ENCODE results near the gene RNF38.
A peak's percentile ranks its signal among the peaks of the same experiment; 100 is the strongest.
"Not testable (repeated sequence)": the region's sequence is repeated elsewhere in the genome, so short reads cannot be mapped to it uniquely, and the experiment has no call there.

The RNF38 gene

GRCh38 chr9:36402536-36402935, 2.5 kb upstream of the RNF38 start:
- no peak for DNase-seq

GRCh38 chr9:36401897-36402480, 1.9 kb upstream of the RNF38 start:
- DNase-seq, result no peak

- no peak for DNase-seq
Observed at GRCh38 chr9:36401164-36401740, 1.2 kb upstream of the RNF38 start.

- DNase-seq, result peak; percentile 63 to 66
Observed at GRCh38 chr9:36400332-36401163, 479 bp upstream of the RNF38 start.

GRCh38 chr9:36398745-36399144, 1.3 kb downstream of the RNF38 start:
- DNase-seq, result no peak

GRCh38 chr9:36396985-36397384, 3.1 kb downstream of the RNF38 start:
- DNase-seq, result no peak

GRCh38 chr9:36392489-36392888, 7.6 kb downstream of the RNF38 start:
- DNase-seq, result no peak

- DNase-seq, result no peak
Observed at GRCh38 chr9:36389590-36389989, 10.5 kb downstream of the RNF38 start.

- not testable (repeated sequence) for DNase-seq
Observed at GRCh38 chr9:36386396-36386965, 13.6 kb downstream of the RNF38 start.

- no peak for DNase-seq
Observed at GRCh38 chr9:36382484-36382883, 17.6 kb downstream of the RNF38 start.

- no peak for DNase-seq
Observed at GRCh38 chr9:36364577-36364976, 35.5 kb downstream of the RNF38 start.

- no peak for DNase-seq
Observed at GRCh38 chr9:36363448-36363847, 36.6 kb downstream of the RNF38 start.

- no peak for DNase-seq
Observed at GRCh38 chr9:36358486-36358885, 41.6 kb downstream of the RNF38 start.

GRCh38 chr9:36357639-36358038, 42.4 kb downstream of the RNF38 start:
- DNase-seq, result no peak

GRCh38 chr9:36346569-36346968, 53.5 kb downstream of the RNF38 start:
- DNase-seq, result no peak

GRCh38 chr9:36345103-36345846, 54.8 kb downstream of the RNF38 start:
- no peak for DNase-seq

- no peak for DNase-seq
Observed at GRCh38 chr9:36341936-36342577, 58.0 kb downstream of the RNF38 start.

- no peak for DNase-seq
Observed at GRCh38 chr9:36337865-36338264, 62.2 kb downstream of the RNF38 start.

- DNase-seq, result no peak
Observed at GRCh38 chr9:36337002-36337401, 63.1 kb downstream of the RNF38 start.

- DNase-seq, result no peak
Observed at GRCh38 chr9:36336131-36336907, 63.8 kb downstream of the RNF38 start.

- no peak for DNase-seq
Observed at GRCh38 chr9:36332006-36332405, 68.1 kb downstream of the RNF38 start.
